Mucosa of descending colon (tissue), 3 donors: ENCODE data around the gene ABHD17A. TPM values are rescaled to one million over a fixed set of nuclear protein-coding genes. Genes with fewer than 3 reads are reported as not detected.

Experiments used
- ATAC-seq: fragments of 200-7000 bp; cut with Tn5 transposase; one replicate; pipeline ENCODE4 v1.9.1; 2020; ENCODE audit warnings: mild to moderate bottlenecking, moderate library complexity
- DNase-seq, 3 donors: peaks; one replicate each; pipeline ENCODE4 v3.0.0-alpha.2; 2020
- H3K36me3 ChIP-seq: fragments of 200-600 bp; one replicate; pipeline ENCODE4 v1.8.0; 2021; ENCODE audit warnings: low read depth, mild to moderate bottlenecking
- H3K4me1 ChIP-seq: fragments of 200-600 bp; one replicate; pipeline ENCODE4 v1.8.0; 2021; ENCODE audit warnings: low read depth, mild to moderate bottlenecking
- H3K4me3 ChIP-seq: fragments of 200-600 bp; one replicate; pipeline ENCODE4 v1.8.0; 2021; ENCODE audit warnings: mild to moderate bottlenecking
- H3K9me3 ChIP-seq: fragments of 200-600 bp; one replicate; pipeline ENCODE4 v1.8.0; 2021; ENCODE audit warnings: mild to moderate bottlenecking
- intact Hi-C, 2 donors: fragments of 100-400 bp; cut with DNase I in 1 of 2; cut with micrococcal nuclease in 1 of 2; formaldehyde crosslinking; loops; one replicate each; pipeline versions ENCODE4 v1.11.0 to v1.11.1; 2022; cut with DNase I, micrococcal nuclease
- total RNA-seq, 3 donors: library from RNA; stranded (reverse); fragmentation: NEBNext Ultra II Directional in 2 of 3; extraction: Animal tissue kit (Norgen Biotek cat#: 25700) in 2 of 3; gene quantifications; one replicate each; pipeline versions ENCODE4 v1.2.1 to v1.2.4, GENCODE V29; 2021 to 2023
- TF ChIP-seq, protein P1 (sequence below): fragments of 200-600 bp; IDR thresholded peaks from one replicate; pipeline ENCODE4 v1.8.0; 2022; ENCODE audit warnings: antibody characterized with exemption, mild to moderate bottlenecking
- donor health status: DM: no; HTN: no; CAD: no; lungs with moderate emphysema.
- donor health status: DM: no; HTN: no; CAD: no.
- donor health status: DM: no; HTN: yes; CAD: no.

The ABHD17A gene
- total RNA-seq, 3 donors from 2014 or later: 60.9 to 65.8 (median 65.8) TPM

DNA sequence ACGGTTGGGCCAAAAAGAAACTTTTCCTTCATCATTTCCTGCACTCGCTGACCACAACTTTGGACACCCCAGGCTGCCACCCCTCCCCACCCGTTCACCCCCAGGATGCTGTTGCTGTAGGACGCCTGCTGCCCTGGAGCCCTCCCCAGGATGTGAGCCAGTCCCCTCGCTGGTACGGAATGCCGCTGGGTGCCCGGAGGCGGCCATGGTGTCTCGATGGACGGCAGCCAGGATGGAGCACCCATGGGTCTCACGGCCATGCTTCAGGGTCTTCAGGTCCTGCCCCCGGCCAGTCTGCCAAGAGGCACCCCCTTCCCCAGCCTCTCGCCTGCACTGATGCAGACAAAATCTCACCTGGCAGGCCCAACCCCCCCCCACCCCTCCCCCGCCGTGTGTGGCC, 40.2 kb upstream of the ABHD17A start:
- TF ChIP-seq, protein P1, sequence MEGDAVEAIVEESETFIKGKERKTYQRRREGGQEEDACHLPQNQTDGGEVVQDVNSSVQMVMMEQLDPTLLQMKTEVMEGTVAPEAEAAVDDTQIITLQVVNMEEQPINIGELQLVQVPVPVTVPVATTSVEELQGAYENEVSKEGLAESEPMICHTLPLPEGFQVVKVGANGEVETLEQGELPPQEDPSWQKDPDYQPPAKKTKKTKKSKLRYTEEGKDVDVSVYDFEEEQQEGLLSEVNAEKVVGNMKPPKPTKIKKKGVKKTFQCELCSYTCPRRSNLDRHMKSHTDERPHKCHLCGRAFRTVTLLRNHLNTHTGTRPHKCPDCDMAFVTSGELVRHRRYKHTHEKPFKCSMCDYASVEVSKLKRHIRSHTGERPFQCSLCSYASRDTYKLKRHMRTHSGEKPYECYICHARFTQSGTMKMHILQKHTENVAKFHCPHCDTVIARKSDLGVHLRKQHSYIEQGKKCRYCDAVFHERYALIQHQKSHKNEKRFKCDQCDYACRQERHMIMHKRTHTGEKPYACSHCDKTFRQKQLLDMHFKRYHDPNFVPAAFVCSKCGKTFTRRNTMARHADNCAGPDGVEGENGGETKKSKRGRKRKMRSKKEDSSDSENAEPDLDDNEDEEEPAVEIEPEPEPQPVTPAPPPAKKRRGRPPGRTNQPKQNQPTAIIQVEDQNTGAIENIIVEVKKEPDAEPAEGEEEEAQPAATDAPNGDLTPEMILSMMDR: no peak
- Histone ChIP-seq H3K4me1 (peaks cover 12% of the 10 kb centered on the region), H3K9me3 (no peaks in the 10 kb centered on the region), H3K4me3 (no peak overlapping the region), H3K36me3 (peaks cover 4% of the 10 kb centered on the region)
- intact Hi-C loops: loop anchor here in 1 of 2 donors (10.0 kb wide), 1 partner anchor 149 kb away; no protein-coding TSS in a partner anchor
- ATAC-seq: no peak
- peak in 1 of 3 donors; percentile 54 for DNase-seq

DNA sequence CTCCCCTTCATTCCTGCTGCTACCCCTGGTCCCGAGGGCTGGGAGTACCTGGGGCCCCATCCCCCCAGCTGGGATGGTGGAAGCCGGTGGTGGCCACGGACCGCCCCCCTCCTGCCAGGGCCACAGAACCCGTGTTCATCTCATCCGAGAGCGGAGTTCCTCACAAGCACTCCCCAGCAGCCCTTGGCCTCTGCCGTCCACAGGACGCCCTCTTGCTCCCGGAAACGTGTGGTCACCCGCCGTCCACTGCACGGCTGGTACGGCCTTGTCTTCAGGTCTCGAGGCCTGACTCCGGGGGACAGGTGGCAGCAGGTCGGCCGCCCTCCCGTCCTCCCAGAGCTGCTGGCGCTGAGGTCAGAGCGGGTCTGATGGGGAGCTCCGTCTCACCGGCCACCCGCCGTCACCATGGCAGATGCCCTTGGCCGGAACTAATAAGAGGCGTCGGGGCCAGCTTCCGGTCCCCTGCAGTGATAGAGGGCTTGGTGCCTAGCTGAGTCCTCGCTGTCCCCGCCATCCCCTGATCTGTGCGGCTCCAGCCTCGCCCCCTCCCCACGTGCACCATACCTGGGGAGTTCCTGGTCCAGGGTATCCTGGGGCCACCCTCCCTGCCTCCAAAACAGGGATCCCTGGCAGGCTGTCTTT, 39.1 kb upstream of the ABHD17A start:
- peaks cover 5% of the 10 kb centered on the region for H3K4me1 ChIP-seq
- no peaks in the 10 kb centered on the region for H3K9me3 ChIP-seq
- TF ChIP-seq, protein P1: no peak
- ATAC-seq (no peak), DNase-seq (no peak)
- intact Hi-C loops: loop anchor here in 1 of 2 donors (10.0 kb wide), 1 partner anchor 150 kb away; no protein-coding TSS in a partner anchor
- H3K36me3 ChIP-seq: peaks cover 4% of the 10 kb centered on the region
- no peak overlapping the region for H3K4me3 ChIP-seq

DNA sequence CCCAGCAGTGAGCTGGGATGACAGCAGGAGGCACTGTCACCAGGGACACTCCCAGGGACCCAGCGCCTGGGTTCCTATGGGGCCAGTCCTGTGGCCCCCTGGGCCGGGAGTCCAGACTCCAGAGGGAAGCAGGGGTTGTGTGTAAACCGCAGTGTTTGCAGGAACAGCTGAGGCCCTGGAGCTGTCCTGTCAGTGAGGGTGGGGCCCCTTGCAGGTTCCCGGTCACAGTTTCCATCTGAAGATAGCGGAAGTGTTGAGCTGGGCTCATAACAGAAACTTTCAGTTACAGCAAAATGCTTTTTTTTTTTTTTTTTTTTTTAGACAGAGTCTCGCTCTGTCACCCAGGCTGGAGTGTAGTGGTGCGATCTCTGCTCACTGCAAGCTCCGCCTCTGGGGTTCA, 38.0 kb upstream of the ABHD17A start:
- Histone ChIP-seq H3K4me1 (no peaks in the 10 kb centered on the region), H3K9me3 (no peaks in the 10 kb centered on the region), H3K4me3 (no peak overlapping the region), H3K36me3 (peaks cover 4% of the 10 kb centered on the region)
- intact Hi-C loops: loop anchor here in 1 of 2 donors (10.0 kb wide), 1 partner anchor 151 kb away; no protein-coding TSS in a partner anchor
- TF ChIP-seq, protein P1: no peak
- ATAC-seq: peak; percentile 56
- DNase-seq: no peak

DNA sequence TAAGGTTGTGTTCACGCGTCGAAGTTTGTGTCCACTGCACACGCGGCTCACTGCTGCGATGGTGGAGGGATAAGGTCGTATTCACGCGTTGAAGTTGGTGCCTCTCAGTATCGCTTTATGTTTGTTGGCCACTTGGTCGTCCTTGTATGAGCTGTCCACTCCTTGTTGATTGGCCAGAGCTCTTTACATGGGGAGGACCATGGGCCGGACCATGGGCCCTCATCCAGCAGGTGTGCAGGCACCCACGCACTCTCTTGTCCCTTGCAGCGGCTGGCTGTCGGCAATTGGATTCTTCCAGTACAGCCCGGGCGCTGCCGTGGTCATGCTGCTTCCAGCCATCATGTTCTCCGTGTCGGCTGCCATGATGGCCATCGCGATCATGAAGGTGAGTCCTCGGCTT, 37.5 kb upstream of the ABHD17A start:
- no peak for ATAC-seq
- Histone ChIP-seq H3K4me3 (no peak overlapping the region), H3K4me1 (no peaks in the 10 kb centered on the region), H3K9me3 (no peaks in the 10 kb centered on the region), H3K36me3 (peaks cover 4% of the 10 kb centered on the region)
- TF ChIP-seq, protein P1: no peak
- intact Hi-C loops: loop anchor here in 1 of 2 donors (10.0 kb wide), 1 partner anchor 152 kb away; no protein-coding TSS in a partner anchor
- DNase-seq: no peak

DNA sequence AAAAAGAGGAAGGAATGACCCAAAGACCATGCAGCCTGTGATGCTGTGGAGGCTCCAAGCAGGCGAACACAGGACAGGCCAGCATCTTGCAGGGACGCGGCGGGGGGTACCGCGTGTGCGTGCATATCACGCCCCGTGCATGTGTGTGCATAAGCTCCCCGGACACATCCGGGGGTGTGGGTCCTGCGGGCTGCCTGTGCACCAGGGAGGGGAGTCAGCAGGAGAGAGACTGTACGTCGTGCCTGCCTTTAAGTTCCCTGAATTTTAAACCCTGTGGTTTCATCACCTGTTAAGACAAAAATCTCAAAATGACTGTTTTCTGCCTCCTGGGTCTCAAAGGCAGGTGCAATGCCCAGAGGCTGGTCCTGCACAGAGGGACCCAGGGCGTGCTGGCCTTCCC, 36.5 kb upstream of the ABHD17A start:
- DNase-seq (no peak), ATAC-seq (no peak)
- Histone ChIP-seq H3K4me3 (no peak overlapping the region), H3K9me3 (no peaks in the 10 kb centered on the region), H3K4me1 (no peaks in the 10 kb centered on the region), H3K36me3 (peaks cover 4% of the 10 kb centered on the region)
- intact Hi-C loops: loop anchor here in 1 of 2 donors (10.0 kb wide), 1 partner anchor 153 kb away; no protein-coding TSS in a partner anchor
- TF ChIP-seq, protein P1: no peak
